ENCODE measurements around the gene CCDC187.

The CCDC187 gene

DNA sequence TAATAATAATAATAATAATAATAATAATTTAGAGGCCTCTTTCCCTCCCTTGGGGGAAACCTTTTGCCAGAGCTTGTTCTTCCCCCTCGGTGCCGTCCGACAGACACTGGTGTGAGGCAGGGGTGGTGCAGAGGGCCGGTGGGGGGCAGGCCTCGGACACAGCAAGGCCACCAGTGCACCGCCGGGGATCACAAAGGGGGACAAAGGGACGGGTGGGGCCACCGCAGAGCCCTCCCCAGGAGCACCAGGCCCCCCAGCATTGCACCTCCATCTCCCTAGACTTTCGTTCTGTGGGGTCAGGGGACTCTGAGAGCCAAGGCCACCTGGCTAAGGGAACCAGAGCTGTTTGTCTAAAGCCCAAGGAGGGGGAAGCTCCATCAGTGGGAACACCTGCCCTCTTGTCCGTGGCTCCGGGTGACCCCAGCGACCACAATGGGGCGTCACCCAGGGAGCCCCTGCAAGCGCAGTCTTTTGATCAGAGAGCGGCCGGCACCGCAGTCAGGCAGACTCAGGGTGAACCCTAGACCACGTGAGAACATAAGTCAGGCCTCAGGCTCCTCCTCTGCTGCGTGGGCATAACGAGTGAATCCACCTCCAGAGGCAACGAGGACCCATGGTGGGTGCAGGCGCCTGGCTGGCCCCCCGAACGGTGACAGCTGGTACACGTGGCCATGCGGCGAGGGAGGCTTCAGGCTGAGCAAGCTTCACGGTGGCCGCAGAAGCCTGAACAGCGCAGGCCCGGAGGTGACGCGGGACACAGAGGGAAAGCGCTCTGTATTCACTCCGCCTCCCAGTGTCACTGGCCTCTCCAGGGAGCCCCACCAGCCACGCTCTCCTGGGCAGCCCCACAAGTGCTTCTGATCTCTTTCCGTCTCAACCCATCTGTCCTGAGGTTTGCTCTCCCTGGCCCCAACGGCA is 46.3 kb downstream of the CCDC187 start:
- no peak for TF ChIP-seq ZNF274 (IDR thresholded peaks at IDR 0.05; ENCODE audit: low read depth, low read length)
- H3K4me3 ChIP-seq (ENCODE audit: low read length): no peak overlapping the region

DNA sequence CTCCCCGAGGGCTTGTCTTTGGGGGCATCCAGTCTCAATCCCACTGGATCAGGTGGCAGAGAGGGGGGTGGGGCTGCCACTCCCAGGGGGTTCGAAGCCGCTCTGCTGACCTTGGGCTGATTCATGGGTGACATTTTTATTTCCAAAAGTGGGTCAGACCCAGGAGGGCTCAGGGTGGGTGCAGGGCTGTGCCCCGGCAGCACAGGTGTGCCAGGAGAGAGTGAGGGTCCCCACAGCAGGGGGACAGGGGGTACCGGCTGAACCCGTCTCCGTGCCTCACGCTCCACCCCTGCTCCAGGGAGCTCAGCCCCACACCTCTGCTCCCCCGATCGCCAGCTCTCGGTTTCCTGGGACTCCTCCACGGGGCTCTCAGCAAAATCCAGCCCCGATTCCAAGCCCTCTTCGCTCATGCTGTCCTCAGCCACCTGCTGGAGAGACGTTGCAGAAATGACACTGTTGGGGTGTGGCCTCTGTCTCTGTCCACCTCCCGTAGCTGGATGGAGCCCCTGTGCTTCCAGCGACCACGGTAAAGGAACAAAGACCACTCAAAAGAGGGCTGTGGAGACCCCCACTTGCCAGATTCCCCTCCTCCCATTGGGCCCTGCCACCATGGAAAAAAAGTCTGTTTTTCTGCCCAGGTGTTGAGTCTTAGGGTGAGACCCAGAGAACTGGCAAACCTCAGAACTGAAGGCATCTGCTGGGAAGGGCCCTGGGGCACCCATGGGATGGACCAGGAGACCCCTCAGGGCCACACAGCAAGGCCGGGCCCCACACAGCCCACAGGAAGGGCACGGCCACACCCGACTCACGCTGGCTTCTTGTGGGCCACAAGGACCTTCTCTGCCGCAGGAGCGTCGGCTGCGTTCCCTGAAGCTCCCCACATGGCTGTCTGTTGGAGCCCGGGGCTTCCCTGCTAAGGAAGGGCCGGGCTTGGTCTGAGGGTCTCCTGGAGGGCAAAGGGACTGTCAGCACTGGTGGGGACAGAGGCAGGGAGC is 47.7 kb downstream of the CCDC187 start:
- no peak for TF ChIP-seq ZNF274 (IDR thresholded peaks at IDR 0.05; ENCODE audit: low read depth, low read length)
- H3K4me3 ChIP-seq (ENCODE audit: low read length): no peak overlapping the region

DNA sequence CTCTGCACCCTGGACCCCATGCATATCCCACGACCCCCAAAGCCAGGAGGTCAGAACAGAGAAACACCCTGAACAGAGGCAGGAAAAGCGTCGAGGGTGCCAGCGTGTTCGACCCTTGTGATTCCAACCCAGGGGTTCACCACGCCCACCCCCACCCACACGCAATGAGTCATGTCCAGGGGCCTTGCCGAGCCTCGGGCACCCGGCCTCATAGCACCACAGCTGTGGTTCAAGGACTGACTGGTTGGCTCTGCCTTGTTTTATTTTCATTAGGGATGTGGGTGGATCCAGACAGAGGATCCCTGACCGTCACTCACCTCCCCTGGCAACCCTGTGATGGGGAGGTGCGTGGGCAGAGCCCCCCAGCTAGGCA is 48.7 kb downstream of the CCDC187 start:
- no peak for TF ChIP-seq ZNF274 (IDR thresholded peaks at IDR 0.05; ENCODE audit: low read depth, low read length)
- no peak overlapping the region for H3K4me3 ChIP-seq (ENCODE audit: low read length)

- no peak overlapping the region for H3K4me3 ChIP-seq (ENCODE audit: low read length)
- no peak for TF ChIP-seq ZNF274 (IDR thresholded peaks at IDR 0.05; ENCODE audit: low read depth, low read length)
Observed at GRCh38 chr9:136254381-136255165, 49.3 kb downstream of the CCDC187 start.

DNA sequence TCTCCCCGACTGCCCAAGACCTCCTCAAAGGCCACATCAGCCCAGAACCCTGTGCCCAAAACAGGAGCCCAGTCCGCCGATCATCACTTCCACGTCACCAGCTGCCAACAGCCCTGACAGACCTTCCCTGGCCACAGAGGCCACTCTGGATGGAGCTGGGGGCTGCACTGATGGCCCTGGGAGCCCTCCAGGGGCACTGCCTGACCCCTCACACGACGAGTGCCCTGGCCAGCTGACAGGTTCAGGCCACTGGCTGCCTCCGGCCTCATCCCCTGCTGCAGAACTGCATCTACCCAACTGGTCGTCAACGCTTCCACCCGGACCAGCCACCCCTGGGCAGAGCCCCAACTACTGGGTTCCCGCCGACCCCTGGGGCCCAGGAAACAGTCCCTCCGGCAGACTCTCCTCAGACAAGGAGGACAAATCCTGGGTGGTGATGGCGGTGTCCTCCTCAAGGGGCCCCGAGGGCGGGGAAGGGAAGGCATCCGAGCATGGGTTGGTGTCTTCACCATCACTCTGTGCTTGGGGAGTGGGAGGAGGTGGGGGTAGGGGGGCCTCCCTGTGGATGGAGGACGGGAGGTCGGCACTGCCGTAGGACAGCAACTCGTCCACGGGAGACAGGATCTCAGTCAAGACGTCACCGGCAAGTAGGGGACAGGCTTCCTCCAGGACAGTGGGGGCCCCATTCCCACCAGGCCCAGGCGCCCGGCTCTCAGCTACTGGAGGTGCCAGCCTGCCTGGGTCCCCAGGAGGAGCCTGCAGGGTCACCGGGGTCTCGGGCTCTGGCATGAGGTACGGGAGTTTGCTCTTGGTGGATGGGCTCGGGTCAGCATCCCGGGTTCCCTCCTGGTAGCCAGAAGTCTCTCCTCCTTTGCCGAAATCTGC is 50.4 kb downstream of the CCDC187 start:
- no peak for TF ChIP-seq ZNF274 (IDR thresholded peaks at IDR 0.05; ENCODE audit: low read depth, low read length)
- no peak overlapping the region for H3K4me3 ChIP-seq (ENCODE audit: low read length)

DNA sequence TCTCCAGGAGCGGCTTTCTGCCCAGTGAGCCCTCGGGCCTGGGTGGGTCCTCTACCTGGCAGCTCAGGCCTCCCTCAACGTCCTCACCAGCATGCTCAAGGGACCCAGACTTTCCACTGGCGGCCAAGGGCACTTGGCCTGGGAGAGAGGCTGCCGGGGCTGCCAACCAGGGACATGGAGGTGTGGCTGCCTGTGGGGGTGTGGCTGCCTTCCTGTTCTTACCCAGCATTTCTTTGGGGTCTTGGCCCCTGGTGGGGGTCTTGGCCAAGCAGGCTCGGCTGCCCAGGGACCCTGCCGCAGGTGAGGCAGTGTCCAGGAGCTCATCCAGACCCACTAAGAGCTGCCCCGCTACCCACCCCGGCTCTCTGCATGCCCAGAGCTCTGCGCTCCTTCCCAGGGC is 51.0 kb downstream of the CCDC187 start:
- TF ChIP-seq ZNF274 (IDR thresholded peaks at IDR 0.05; ENCODE audit: low read depth, low read length): no peak
- no peak overlapping the region for H3K4me3 ChIP-seq (ENCODE audit: low read length)

DNA sequence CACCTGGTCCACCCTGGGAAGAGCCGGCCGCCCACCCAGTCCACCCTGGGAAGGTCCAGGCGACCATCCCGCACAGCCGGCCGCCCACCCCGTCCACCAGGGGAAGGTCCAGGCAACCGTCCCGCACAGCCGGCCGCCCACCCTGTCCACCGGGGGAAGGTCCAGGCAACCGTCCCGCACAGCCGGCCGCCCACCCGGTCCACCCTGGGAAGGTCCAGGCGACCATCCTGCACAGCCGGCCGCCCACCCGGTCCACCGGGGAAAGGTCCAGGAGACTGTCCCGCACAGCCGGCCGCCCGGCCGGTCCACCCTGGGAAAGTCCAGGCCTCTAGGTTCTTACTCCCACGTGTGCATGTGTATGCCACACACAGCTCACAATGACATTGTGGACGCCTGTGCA is 51.6 kb downstream of the CCDC187 start:
- no peak overlapping the region for H3K4me3 ChIP-seq (ENCODE audit: low read length)
- no peak for TF ChIP-seq ZNF274 (IDR thresholded peaks at IDR 0.05; ENCODE audit: low read depth, low read length)

DNA sequence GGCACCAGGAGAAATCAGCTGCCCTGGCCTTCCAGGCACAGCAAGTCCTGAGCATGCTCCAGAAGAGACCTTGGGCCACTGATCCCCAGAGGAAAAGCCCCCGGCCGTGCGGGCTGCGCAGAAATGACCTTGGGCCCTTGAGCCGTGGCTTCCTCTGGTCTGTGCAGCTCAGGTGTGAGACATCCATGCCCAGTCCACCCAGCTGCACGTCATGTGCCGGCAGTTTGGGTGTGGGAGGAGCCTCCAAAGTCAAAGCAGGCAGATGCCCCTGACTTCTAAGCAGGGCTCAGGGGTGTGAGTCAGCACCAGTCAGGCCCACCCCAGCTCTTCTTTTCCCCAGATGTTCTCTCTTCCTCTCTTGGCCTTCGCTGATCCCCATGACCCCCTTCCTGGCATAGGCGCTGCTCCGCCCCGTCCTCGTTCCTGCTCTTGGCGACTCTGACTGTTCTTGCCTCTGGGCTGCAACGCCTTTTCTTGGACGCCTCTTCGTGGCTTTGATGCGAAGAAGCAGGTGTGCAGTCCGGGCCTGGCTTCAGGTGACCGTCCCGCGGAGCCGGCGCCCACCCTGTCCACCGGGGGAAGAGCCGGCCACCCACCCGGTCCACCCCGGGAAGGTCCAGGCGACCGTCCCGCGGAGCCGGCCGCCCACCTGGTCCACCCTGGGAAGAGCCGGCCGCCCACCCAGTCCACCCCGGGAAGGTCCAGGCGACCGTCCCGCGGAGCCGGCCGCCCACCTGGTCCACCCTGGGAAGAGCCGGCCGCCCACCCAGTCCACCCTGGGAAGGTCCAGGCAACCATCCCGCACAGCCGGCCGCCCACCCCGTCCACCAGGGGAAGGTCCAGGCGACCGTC is 52.4 kb downstream of the CCDC187 start:
- no peak for TF ChIP-seq ZNF274 (IDR thresholded peaks at IDR 0.05; ENCODE audit: low read depth, low read length)

DNA sequence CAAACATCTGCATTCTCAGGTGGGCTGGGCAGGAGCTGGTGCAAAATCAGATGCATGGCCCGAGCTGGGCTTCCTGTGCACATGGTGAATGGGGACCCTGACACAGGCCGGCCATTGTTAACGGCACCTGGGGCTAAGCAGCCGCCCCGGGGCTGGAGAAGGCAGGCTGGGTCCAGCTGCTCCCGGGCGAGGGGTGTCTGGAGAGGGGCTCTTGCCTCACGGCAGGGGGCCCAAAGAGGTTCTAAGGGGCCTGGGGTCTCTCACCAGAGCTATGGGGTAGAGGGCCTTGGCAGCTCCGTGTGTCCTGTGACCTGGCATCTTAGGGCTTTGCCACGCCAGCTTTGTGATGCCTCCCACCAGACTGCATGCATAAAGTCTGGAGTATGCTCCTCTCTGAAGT is 53.2 kb downstream of the CCDC187 start:
- TF ChIP-seq ZNF274 (IDR thresholded peaks at IDR 0.05; ENCODE audit: low read depth, low read length): no peak
- no peak overlapping the region for H3K4me3 ChIP-seq (ENCODE audit: low read length)

More for the DNA sequence above, 52.4 kb downstream of the CCDC187 start:
- H3K4me3 ChIP-seq (ENCODE audit: low read length): no peak overlapping the region

DNA sequence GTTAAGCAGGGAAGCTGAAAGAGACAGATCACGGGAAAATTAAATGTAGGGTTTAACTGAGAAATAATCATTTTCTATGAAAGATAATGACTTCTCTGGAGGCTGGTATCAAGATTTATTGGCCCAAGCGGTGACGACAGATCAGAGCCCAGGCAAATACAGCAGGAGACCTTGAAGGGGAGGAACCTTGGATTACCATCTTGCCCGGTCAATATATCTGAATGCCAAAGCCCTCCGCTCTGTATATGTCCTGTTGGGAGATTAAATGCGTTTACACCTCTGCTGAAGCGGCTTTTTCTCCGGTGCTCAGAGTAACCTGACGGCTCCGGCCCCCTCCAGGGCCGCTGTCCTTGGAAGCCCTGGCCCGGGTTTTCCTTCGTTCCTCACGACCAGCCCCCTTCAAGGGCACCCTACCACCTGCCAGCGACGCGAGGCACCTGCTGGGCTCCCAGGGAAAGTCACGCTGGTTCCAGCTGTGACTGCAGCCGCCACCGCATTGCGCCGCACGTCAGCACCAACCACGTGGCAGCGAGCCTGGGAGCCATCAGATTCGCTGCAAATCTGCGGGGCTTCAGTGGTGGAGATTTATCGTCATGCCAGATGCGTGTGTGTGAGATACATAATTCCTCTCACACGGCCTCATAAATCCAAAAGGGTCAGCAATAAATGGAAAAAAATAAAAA is 53.9 kb downstream of the CCDC187 start:
- no peak overlapping the region for H3K4me3 ChIP-seq (ENCODE audit: low read length)
- TF ChIP-seq ZNF274 (IDR thresholded peaks at IDR 0.05; ENCODE audit: low read depth, low read length): no peak

DNA sequence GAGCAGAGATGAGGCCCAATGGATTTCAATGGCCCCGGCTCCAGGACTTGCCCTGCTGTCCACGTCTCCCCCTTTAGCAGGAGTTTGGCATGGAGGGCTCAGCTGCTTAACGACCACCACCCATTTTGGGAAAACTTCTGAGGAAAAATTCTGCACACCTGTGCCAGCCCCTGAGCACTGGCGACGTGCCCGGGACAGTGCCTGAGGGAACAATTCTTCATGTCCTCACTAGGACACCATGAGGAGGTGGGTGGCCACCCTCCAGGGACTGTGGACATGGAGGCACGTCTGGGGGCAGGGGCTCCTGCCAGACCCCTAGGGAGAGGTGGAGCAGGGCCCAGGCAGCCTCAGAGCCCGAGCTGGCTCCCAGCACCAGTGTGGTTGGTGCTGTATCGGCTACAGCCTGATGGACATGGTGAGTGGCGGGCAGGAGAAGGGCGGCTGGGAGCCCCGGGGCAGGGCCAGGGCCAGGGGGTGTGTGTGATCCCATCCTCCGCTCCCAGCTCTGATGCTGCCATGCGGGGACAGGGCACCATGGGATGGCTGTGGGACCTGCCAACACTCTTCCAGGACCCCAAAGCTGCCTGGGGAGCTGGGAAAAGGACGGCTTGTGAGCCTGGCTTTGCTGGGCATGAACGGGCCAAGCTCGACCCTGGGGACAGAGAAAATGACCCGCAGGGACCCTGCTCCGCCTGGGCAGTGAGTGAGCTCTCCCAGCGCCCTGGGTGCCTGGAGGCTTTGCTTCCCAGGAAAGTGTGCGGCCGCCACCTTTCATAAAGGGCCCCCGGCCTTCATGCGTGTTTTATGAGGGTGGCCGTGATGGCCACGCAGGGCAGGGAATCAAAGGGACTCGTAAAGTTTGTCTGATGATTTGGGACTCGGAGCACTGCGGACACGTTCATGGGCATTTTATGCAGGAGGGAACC is 54.7 kb downstream of the CCDC187 start:
- TF ChIP-seq ZNF274 (IDR thresholded peaks at IDR 0.05; ENCODE audit: low read depth, low read length): no peak
- H3K4me3 ChIP-seq (ENCODE audit: low read length): no peak overlapping the region
